GM21526 (cell line): Measurements from ENCODE around the gene PFKL.

Experiments
- ATAC-seq: cut with Tn5 transposase; IDR thresholded peaks from one replicate; pipeline ENCODE4 v1.9.1; 2021; ENCODE audit warnings: moderate library complexity; ENCODE audit not compliant: unreplicated experiment, low FRiP score

Gene PFKL

DNA sequence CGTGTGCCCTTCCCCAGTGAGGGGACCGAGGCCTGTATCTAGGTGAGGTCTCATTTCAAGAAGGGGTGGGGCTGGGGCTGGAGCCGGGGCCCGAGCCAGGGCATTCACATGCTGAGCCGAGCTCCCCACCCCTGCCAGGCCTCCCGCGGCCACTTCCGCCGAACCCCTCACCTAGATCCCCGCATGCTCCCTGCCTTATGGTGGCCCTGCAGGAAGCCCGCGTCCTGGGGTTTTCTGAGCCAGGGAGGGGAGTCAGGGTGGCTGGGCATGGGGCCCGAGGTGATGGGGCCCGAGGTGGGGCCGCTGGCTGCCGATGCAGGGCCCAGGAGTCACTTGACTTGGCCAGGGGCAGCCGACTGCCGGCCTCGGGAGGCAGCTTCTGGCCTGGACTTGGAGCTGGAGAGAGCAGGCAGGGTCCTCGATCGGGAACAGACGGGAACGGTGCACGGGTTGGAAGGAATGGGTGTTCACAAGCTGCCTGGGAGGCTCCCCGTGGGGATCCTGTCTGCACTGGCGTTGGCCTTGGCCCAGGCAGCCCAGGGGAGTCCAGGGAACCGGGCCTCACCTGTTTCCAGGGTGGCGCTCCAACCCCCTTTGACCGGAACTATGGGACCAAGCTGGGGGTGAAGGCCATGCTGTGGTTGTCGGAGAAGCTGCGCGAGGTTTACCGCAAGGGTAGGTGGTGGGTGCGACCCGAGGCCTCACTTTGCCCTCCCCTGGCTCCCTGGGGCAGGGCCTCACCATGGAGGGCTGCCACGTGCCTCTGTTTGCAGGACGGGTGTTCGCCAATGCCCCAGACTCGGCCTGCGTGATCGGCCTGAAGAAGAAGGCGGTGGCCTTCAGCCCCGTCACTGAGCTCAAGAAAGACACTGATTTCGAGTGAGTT is 25.8 kb downstream of the PFKL start:
- no peak for ATAC-seq

DNA sequence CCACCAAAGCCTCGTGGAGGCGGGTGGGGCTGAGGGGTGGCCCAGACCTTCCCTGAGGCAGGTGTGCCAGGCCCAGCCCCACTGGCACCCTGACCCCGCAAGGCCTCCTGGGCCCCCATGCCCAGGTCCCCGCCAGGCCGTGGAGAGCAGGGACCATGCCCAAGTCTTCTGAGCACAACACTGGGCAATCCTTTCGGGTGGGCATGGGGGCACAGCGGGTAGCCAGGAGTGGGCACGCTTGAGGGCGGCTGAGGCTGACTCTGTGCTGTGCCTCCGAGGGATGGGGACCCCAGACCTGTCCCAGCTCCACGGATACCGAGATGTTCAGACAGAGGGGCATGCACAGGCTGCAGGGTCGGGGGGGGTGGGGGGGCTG is 26.4 kb downstream of the PFKL start:
- no peak for ATAC-seq

DNA sequence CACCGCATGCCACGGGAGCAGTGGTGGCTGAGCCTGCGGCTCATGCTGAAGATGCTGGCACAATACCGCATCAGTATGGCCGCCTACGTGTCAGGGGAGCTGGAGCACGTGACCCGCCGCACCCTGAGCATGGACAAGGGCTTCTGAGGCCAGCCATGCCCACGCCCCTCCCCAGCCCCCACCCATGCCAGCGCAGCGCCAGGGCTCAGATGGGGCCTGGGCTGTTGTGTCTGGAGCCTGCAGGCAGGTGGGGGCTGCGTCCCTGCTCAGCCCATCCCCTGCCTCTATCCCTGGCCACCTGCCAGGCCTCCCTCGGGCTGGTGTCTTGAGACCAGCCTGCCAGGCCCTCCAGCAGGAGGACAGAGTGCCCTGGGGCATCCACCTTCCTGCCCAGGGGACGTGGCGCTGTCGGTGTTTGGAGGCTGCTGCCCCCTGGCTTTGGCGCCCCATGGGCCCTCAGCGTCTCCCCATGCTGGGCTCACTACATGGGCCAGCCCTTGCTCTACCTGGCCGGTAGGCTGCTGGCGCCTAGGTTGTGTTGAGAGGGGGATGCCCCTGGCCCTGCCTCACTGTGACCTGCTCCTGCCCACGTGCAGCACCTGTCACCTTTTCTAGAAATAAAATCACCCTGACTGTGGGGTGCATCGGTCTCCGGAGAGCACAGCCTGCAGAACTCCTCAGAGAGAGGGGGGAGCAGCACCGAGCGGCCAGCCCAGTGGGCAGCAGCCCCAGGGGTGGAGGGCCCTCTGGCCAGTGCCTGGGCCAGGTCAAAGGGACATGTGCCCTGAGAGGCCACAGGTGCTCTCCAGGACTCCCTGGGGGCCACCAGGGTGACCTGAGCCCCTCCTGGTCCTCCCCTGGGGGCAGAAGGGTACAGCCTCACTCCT is 27.1 kb downstream of the PFKL start:
- ATAC-seq, result no peak

DNA sequence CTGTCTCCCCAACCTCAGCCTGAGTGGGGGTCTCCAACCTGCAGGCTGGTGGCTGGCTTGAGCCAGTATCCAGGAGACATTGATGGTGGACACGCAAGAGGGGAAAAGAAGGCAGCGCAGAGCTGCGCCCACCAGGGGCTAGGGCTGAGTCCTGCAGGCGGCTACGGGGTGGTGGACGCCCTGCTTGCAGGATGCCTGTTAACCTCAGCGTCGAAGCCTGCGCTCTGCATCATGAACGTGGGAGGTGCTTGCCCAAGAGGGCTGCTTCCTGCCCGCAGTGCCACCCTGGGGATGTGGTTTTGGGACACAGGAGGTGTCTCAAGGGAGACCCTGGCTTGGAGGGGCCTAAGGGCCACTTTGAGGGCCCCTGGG is 27.7 kb downstream of the PFKL start:
- ATAC-seq, result no peak

DNA sequence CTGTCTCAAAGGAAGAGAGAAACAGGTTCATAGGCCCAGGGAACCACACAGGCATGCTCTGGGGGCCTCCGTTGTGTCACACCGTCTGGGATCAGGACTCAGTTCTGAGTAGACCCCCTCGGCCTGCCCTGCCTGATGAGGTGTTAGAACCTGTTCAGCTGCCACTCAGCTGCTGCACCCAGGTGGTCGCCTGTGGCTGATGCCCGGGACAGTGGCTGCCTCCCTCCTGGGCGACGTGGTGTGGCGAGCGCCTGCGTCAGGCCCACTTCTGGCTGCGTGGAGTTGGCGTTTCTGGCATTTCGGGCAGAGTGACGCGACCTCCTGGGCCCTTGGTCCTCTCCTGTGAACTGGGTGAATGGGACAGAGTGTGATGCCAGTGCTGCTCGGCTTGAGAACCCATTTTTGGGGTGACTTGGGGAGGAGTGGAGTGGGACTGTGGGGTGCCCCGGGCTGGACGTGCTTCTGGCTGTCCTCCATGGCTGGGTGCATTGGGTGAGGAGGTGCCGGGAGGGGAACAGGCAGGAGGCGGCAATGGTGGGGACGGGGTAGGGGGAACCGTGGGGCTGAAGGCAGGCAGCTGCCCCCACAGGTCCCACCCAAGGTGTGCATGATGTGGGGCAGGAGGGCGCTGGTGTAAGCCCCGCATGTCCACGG is 28.5 kb downstream of the PFKL start:
- no peak for ATAC-seq

DNA sequence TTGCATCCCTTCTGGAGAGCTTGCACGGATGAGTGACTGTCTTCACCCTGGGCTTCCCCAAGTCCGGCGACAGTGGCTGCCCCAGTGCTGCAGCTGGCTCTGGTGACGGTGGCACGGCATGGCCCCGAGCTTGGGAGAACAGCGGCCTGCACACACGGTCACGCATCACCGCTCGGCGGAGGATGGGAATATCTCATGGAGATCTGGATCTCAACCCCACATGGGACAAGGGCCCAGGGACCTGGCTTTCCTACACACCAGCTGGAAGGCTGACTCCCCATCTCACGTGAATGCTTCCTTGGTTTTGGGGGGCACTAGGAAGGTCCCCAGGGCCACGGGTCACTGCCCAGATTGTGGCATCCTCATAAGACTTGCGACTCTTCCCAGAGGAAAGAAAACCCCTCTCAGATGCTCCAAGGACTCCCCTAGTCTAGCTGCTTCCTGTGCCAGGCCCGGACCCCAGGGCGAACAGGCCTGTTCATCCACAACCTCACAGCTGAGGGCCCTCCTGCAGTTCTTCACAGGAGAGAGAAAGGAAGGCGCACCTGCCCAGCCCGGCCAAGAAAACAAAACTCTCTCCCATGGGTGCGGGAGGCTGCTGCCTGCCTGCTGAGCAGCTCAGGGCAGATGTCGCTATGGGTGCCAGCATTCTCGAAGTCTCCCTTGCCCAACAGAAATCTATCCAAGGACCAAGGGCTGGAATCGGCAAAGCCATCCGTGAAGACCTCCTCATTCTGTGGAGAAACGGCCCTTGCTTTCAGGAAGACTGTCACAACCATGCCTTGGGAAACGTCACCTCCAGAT is 29.4 kb downstream of the PFKL start:
- ATAC-seq, result no peak

DNA sequence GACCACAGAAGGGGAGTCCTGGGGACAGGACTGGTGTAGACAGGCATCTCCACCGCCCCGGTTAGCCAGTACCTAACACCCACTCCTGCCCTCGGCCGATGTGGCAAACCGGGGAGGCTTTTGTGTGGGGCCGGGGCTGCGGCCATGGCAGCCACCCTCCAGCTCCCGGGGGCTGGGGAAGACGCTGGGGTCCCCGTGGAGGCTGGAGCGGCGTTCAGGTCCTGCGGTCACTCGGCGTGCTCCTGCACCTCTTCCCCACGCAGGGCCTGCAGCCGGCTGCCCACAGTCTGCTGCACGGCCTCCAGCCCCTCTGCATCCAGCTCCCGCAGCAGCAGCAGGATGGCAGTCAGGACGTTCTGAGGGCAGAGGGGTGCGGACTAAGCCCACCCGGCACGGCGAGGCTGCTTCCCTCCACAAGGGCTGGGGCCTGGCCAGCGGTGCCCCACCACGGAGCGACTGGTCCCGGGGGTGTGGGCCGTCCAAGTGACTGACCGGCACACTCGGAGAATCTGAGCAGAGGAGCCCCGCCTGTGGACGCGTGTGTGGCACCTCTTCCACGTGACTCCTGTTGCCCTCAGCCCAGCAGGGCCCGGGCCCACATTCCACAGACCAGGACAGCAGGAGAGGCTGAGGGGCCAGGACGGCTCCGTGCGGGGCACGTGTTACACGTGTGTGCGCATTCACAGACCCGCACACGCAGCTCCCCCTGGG is 30.3 kb downstream of the PFKL start:
- ATAC-seq, result no peak

DNA sequence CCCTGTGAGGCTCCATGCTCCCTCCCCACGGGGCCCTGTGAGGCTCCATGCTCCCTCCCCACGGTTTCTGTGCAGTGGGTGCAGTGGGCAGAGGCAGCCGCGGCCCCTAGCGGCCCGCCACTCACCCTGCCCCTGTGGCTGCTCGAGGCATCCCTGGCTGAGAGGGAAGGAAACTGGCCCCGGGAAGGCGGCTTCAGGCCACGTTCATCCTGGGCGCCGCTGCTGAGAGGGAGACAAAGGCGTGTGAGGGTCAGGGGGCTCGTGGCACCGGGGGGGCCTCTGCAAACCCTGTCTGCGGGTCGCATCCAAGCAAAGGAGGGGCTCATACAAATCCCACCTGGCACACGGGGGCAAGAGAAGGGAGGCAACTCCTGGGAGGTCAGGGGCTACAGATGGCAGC is 30.8 kb downstream of the PFKL start:
- no peak for ATAC-seq

DNA sequence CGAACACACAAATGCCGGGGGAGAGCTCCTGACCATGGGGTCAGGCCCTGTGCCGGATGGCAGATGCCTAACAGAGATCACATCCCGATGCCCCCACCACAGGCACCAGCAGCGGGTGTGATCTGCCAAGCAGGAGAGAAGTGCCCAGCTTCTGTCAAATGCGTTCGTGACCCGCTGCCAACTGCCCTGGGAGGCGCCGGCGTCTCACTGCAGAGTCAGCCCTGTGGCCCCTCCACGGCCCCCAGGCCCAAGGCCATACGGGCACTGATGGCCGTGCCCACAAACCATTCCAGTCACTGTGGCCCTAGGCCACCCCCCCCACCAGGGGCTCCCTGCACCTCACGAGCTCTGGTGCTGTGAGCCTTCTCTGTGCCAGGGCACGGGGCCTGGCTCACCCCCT is 31.4 kb downstream of the PFKL start:
- no peak for ATAC-seq

DNA sequence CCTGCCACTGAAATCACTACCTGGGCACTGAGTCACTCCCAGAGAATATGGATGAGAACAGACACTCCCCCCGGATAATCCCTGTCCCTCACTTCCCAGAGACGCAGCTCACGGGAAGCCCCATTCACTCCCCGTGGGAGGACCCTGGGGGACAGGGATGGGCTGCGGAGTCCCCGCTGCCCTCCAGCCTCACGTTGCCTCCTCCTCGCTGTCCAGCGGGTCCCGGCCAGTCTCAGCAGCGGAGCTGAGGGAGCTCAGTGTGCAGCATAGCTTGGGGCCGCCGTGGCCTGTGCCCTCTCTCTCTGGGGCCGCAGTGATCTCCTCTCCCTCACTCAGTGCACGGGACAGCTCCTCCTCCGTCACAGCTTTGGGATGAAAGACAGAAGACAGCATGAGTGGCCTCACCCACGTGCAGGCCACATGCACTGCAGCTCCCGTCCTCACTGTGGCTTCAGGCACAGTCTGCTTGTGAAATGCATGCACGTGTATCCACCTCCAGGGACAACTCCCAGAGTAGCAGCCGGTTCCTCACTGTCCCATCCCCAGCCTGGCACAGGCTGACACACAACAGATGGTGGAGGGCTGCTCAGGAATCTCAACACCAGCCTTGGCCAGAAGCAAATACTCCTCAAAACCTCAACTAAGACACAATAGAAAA is 31.9 kb downstream of the PFKL start:
- ATAC-seq, result no peak

DNA sequence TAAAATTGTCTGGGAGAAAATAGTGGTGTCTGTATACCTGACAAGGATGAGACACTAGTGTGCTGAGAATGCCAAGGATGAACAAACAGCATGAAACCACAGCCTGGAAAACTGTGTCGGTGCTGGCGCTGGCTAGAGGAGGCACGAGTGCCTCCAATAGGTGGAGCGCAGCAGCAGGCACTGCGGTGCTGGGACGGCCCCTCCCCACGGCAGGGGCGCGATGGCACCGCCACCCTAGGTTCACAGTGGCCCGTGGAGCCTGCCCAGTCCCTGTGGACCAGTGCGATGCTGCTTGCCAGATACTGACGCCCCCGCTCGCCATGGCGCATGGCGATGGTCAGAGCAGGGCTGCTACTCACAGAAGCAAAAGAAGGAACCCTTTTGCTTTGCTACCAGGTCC is 32.5 kb downstream of the PFKL start:
- ATAC-seq, result no peak

DNA sequence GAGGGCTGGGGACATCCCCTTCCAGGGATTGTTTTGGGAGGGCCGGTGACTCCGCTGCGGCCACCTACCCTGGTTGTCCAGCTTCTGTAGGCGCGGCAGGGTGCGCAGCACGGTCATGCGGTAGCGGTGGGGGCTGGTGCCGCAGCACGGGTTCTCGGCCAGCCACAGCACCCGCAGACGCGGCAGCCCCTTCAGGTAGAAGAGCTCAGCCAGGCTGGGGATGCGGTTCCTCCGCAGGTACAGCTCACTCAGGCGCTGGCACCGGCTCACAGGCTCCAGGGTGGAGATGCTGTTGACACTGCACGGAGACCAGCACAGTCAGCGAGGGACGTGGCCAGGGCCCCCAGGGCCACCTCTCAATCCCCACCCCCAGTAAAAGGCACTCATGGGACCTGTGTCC is 33.1 kb downstream of the PFKL start:
- ATAC-seq, result no peak

DNA sequence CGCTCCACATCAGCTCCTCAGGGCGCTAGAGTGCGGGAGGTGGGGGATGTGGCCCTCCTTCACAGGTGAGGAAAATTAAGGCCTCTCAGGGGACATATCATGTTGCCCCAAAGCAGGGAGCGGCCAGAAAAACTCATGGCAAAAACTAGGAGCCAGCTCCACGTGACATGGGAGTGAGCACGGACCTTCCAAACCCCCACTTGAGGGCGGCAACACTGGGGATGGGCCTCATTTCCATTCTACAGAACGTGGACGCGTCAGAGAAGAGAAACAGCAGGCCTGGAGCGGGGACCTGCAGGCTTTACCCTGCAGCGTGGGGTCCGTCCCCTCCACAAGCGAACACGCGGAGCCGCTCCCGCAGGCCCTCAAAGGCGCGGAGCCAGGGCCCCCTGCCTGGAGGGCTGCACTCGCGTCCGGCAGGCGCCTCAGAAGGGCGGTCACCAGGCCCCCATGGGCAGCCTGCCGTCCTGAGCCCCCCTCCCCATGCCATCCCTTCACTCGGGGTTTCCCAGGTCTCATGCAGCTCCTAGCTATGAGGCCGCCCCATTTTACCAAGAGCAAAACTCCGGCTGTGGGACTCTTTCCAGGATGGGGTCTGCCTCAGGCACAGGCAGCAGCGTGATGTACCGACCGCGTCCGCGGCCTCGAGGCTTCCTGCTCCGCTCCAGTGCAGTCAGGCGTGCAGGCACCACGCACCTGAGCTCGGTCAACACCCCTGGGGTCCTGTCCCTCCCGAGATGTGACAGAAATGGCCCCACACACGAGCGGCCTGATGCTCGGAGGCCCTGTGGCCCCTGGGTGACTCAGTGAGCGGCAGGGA is 33.9 kb downstream of the PFKL start:
- no peak for ATAC-seq

DNA sequence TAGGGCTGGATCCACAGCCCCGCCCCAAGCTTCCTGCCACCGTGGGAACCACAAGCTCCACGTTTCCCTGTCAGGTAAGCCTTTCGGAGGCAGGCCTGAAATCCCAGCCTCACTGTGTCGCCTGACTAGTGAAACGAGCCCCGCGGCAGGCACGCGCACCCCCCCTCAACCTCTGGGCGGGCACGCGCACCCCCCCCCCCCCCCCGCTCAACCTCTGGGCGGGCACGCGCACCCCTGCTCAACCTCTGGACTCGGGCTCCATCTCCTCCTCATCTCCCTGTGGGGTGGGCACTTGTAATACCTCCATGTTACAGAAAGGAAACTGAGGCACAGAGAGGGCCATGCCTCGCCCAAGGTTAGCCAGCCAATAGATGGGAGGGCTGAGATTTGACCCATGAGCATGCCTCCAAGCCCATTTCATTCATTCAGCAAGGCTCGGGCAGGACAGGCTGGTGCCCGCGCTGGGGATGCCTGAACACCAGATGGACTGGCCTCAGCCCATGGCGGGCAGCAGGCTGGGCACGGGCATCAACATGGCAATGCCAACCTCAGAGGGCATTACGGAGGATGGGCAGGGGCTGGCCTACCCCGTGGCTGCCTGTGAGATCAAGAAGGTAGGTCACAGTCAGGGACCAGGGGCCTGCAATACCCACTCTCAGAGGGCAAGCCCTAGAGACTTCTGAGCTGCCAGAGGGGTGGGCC is 34.6 kb downstream of the PFKL start:
- ATAC-seq, result no peak

DNA sequence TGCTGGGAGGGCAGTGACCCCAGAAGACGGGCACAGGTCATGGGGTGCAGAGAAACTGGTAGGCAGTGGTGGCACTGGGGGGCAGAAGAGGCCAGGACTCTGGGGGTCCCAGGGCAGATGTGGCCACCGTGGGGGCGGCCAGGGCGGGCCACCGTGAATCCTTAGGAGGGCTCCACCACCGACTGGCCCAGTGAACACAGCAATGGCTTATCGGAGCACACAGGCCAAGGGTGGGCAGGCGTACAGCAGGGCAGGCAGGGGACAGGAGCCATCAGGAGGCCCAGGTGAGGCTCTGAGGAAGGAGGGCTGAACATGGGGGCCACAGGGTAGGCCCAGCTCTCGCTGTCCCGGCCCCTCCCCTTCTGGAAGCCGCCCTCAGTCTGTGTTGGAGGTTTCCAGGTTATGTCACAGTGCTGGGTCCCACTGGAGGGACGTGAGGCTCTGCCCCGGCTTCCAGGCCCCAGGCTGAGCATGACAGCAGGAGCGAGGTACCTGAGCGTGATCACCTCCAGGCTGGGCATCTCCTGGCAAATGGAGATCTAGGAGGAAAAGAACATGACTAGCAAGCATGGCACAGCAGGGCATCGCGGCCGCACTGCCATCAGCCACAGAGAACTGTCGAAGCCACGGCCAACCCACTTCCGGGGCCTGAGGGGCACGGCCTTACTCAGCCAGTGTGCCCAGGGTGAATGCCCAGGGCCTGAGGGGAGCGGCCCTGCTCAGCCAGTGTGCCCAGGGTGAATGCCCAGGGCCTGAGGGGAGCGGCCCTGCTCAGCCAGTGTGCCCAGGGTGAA is 35.6 kb downstream of the PFKL start:
- ATAC-seq, result no peak

DNA sequence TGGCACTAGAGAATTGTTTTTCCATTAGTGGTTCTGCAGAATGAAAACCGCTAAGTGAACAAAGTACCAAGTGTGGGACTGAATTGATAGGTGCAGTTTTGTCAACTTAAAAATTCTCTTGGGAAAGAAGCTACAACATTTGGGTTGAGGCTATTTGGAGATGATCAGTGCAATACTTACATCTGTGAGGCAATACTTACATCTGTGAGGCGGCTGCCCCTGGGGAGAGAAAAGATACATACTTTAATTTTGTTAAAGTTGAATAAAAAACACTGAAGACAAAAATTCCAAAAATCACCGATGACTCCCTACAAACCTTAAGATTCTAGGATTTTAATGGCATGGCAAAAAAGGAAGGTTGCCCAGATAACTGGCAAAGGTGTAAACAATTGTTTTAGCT is 37.6 kb downstream of the PFKL start:
- ATAC-seq, result no peak
